A673 (cell line): Measurements from ENCODE around the gene ATRNL1.

Source experiments
- EZH2 ChIP-seq: fragments of 200-600 bp; sonication (generic); IDR thresholded peaks from 2 replicates; pipeline ENCODE4 v1.6.1; 2017; ENCODE audit warnings: borderline replicate concordance, low read depth, mild to moderate bottlenecking, mixed read lengths, antibody characterized with exemption, low read length; ENCODE audit not compliant: poor library complexity, severe bottlenecking
- TF ChIP-seq, protein P1 (sequence below): fragments of 300-800, 200-600 bp; sonication (generic); conservative IDR thresholded peaks from 2 replicates; pipeline ENCODE4 v1.5.1; 2017; ENCODE audit warnings: low read depth, mild to moderate bottlenecking, antibody characterized with exemption, low read length, moderate library complexity, mixed read lengths

DNA sequence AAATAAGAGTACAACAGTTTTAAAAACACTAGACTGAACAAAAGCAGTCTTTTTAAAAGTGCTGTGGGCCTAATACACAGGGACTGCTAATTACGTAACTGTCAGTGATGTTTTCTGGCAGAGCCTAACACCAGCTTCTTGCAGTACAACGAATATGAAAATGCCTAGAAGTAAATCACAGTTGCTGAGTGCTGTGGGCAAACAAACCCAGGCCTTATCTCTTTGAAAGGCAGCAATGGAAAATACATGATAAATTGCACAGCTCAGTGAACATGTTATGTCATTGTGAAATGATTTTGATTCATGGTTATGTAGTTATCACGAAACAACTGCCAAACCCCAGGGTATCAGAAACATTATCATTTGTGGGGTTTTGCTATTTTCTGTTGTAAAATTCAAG, 751.4 kb downstream of the ATRNL1 start:
- TF ChIP-seq, protein P1, sequence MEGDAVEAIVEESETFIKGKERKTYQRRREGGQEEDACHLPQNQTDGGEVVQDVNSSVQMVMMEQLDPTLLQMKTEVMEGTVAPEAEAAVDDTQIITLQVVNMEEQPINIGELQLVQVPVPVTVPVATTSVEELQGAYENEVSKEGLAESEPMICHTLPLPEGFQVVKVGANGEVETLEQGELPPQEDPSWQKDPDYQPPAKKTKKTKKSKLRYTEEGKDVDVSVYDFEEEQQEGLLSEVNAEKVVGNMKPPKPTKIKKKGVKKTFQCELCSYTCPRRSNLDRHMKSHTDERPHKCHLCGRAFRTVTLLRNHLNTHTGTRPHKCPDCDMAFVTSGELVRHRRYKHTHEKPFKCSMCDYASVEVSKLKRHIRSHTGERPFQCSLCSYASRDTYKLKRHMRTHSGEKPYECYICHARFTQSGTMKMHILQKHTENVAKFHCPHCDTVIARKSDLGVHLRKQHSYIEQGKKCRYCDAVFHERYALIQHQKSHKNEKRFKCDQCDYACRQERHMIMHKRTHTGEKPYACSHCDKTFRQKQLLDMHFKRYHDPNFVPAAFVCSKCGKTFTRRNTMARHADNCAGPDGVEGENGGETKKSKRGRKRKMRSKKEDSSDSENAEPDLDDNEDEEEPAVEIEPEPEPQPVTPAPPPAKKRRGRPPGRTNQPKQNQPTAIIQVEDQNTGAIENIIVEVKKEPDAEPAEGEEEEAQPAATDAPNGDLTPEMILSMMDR, result no peak
- TF ChIP-seq EZH2, result no peak
